Bronchial epithelial cell (primary cell): ENCODE measurements around the gene ANKRD7. TPM values are rescaled to one million over a fixed set of nuclear protein-coding genes. Genes with fewer than 3 reads are reported as not detected.

Experiments
- DNase-seq: peaks from one replicate; pipeline ENCODE4 v3.0.0-alpha.2; 2010; ENCODE audit warnings: low read depth
- FAIRE-seq: peaks from 2 replicates; lab custom pipeline; 2011; peaks lifted over from hg19 to GRCh38; lab: Jason Lieb, UNC
- H3K27me3 ChIP-seq: 2 replicates; pipeline ENCODE4 v1.5.1; 2011; ENCODE audit warnings: low read length; ENCODE audit not compliant: control insufficient read depth, insufficient read depth
- H3K36me3 ChIP-seq: 2 replicates; pipeline ENCODE4 v1.5.1; 2011; ENCODE audit warnings: low read length; ENCODE audit not compliant: control insufficient read depth, insufficient read depth
- H3K4me3 ChIP-seq: 2 replicates; pipeline ENCODE4 v1.5.1; 2011; ENCODE audit warnings: mild to moderate bottlenecking, low read depth, low read length, control low read depth
- CTCF ChIP-seq: IDR thresholded peaks from 2 replicates; pipeline ENCODE4 v1.5.1; 2011; ENCODE audit warnings: mild to moderate bottlenecking, moderate library complexity, low read length, control low read depth, inconsistent platforms; ENCODE audit not compliant: insufficient read depth, severe bottlenecking
- total RNA-seq: library from RNA; depleted of rRNA; stranded (reverse); fragments of >200 nt; gene quantifications from 2 replicates; pipeline ENCODE4 v1.2.1, GENCODE V29; 2014

ANKRD7 gene
- total RNA-seq, 1 donor from 2014 or later = 0.26 TPM

- no peak for FAIRE-seq
- no peaks in the 10 kb centered on the region for H3K36me3 ChIP-seq
- no peaks in the 10 kb centered on the region for H3K27me3 ChIP-seq
- DNase-seq = no peak
- TF ChIP-seq CTCF = no peak
- H3K4me3 ChIP-seq = no peak overlapping the region
These were observed 63.6 kb downstream of the ANKRD7 start for GRCh38 chr7:118288098-118288497.

- no peak for FAIRE-seq
- DNase-seq = no peak
- no peak for TF ChIP-seq CTCF
- H3K27me3 ChIP-seq = no peaks in the 10 kb centered on the region
- no peaks in the 10 kb centered on the region for H3K36me3 ChIP-seq
- H3K4me3 ChIP-seq = no peak overlapping the region
These were observed 65.0 kb downstream of the ANKRD7 start for GRCh38 chr7:118289476-118289875.

Other genes starting within 250 kb of the ANKRD7 start
- 30.8 and 38.5 TPM in 2 replicates for gene LSM8, start 40.5 kb upstream of the ANKRD7 start, total RNA-seq